A172 (cell line): ENCODE results near the gene XPNPEP2. TPM values are rescaled to one million over a fixed set of nuclear protein-coding genes. Genes with fewer than 3 reads are reported as not detected.

Experiments used
- DNase-seq: peaks from one replicate; pipeline ENCODE4 v3.0.0-alpha.2; 2015; ENCODE audit warnings: low spot score
- total RNA-seq: library from RNA; depleted of rRNA; stranded (reverse); fragments of >200 nt; shearing (Covaris generic); gene quantifications from 2 replicates; pipeline ENCODE4 v1.2.3, GENCODE V29; 2014; rRNA removed

Gene XPNPEP2
- total RNA-seq, 1 experiment from 2014 or later = not detected

DNA sequence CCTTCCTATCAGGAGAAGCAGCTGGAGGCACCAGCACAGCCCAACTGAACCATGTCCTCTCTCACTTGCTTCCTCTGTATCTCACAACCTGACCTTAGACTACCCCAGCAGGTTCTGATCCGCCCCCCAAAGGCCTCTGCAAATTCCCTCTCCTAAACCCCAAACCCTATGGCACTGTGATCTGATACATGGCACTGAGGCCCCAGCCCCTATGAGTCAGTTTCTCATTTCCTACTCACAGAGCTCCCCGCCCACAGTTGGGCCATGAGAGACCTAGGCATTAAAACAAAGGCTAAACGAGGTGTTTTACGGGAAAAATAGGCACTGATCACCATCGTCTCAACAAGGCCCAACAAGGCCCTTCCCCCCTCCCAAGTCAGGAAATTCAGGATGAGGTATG lies 60.1 kb downstream of the XPNPEP2 start:
- no peak for DNase-seq

GRCh38 chrX:129800186-129800585 lies 61.4 kb downstream of the XPNPEP2 start:
- no peak for DNase-seq

GRCh38 chrX:129802863-129803262 lies 64.1 kb downstream of the XPNPEP2 start:
- DNase-seq = no peak

- DNase-seq = no peak
These were observed 66.0 kb downstream of the XPNPEP2 start for GRCh38 chrX:129804806-129805205.

DNA sequence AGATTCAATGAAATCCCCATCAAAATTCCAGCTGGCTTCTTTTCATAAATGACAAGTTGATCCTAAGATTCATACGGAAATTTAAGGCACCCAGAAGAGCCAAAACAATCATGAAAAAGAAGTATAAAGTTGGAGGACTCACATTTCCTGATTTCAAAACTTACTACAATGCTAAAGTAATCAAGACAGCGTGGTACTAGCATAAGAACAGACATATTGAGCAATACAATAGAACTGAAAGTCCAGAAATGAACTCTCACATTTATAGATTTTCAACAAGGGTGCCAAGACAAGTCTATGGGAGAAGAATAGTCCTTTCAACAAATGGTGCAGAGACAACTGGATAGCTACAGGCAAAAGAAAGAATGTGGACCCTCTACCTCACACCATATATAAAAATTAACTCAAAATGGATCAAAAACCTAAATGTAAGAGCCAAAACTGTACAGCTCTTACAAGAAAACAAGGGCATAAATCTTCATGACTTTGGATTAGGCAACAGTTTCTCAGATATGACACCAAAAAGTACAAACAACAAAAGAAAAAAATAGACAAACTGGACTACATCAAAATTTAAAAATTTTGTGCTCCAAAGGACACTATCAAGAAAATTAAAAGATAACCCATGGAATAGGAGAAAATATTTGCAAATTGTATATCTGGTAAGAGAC lies 69.5 kb downstream of the XPNPEP2 start:
- DNase-seq = no peak

DNA sequence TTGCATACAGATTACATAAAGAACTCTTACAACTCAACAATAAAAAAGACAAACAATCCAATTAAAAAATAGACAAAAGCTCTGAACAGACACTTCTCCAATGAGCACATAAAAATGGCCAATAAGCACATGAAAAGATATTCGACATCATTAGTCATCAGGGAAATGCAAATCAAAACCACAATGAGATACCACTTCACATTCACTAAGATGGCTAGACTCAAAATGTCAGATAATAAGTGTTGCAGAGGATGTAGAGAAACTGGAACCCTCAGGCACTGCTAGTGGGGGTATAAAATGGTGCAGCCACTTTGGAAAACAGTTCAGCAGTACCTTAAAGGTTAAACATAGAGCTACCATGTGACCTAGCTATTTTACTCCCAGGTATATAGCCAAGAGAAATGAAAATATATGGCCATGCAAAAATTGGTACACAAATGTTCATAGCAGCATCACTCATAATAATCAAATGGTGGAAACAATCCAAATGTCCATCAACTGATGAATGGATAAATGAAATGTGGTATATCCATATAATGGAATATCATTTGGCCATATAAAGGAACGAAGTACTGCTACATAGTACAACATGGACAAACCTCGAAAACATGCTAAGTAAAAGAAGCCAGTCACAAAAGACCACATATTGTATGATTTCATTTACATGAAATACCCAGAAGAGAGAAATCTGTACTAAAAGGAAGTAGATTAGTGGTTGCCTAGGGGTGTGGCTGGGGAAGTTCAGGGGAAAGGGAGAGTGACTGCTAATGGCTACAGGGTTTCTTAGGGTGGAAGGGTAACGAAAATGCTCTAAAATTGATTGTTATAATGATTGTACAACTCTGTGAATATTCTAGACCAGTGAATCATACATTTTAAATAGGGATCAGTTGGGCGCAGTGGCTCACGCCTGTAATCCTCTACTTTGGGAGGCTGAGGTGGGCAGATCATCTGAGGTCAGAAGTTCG lies 70.3 kb downstream of the XPNPEP2 start:
- no peak for DNase-seq

DNA sequence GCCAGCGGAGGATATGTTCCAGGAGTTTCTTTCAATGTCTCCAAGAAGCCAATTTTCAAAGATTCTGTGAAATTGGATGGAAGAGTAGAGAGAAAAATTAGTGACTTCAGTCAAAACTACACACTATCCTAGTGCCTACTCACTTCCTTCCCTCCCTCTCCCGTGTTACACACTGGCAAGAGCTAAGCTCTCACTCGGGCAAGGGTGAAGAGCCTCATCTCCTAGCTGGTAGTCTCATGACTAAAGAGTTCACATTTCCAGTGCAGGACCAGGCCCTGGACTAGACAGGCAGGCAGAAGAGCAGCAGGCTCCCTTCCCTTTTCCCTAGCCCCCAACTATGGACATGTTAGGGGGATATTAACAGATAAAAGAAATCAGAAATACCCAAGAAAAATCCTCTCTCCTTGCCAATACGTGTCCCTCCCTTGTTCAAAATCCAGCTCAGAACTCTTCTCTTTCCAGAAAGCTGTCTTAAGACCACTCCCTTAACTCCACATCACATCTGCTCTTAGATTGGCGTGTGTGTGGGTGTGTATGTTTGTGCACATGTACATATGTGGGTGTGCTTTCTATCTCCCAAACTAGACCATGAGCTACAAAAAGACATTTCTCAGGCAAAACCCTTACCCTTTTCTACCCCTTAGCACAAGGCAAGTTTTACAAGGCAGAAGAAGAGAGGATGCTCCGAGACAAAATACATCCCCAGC lies 75.0 kb downstream of the XPNPEP2 start:
- DNase-seq = no peak

GRCh38 chrX:129818123-129818522 lies 79.3 kb downstream of the XPNPEP2 start:
- no peak for DNase-seq

Other genes starting within 250 kb of the XPNPEP2 start
- 26.3 and 28.2 TPM in 2 replicates for gene SMARCA1, start 215.5 kb upstream of the XPNPEP2 start, total RNA-seq
- gene OCRL, start 198.7 kb upstream of the XPNPEP2 start, total RNA-seq = 9.7 and 10.1 TPM in 2 replicates
- 0.31 and 0.65 TPM in 2 replicates for gene APLN, start 84.0 kb upstream of the XPNPEP2 start, total RNA-seq
- not detected in 2 replicates for gene SASH3, start 41.0 kb downstream of the XPNPEP2 start, total RNA-seq
- 10.4 and 18.8 TPM in 2 replicates for gene ZDHHC9, start 104.9 kb downstream of the XPNPEP2 start, total RNA-seq
- gene UTP14A, start 167.2 kb downstream of the XPNPEP2 start, total RNA-seq = 15.8 and 16.1 TPM in 2 replicates
- 0.48 and 0.74 TPM in 2 replicates for gene BCORL1, start 243.7 kb downstream of the XPNPEP2 start, total RNA-seq